Measurements from ENCODE around the gene NDOR1. TPM values are rescaled to one million over a fixed set of nuclear protein-coding genes. Genes with fewer than 3 reads are reported as not detected.
A peak's percentile ranks its signal among the peaks of the same experiment; 100 is the strongest.

NDOR1 gene
- total and polyA plus RNA-seq, 5 donors from 2014 or later = 3.9 to 30.0 (median 5.3) TPM

DNA sequence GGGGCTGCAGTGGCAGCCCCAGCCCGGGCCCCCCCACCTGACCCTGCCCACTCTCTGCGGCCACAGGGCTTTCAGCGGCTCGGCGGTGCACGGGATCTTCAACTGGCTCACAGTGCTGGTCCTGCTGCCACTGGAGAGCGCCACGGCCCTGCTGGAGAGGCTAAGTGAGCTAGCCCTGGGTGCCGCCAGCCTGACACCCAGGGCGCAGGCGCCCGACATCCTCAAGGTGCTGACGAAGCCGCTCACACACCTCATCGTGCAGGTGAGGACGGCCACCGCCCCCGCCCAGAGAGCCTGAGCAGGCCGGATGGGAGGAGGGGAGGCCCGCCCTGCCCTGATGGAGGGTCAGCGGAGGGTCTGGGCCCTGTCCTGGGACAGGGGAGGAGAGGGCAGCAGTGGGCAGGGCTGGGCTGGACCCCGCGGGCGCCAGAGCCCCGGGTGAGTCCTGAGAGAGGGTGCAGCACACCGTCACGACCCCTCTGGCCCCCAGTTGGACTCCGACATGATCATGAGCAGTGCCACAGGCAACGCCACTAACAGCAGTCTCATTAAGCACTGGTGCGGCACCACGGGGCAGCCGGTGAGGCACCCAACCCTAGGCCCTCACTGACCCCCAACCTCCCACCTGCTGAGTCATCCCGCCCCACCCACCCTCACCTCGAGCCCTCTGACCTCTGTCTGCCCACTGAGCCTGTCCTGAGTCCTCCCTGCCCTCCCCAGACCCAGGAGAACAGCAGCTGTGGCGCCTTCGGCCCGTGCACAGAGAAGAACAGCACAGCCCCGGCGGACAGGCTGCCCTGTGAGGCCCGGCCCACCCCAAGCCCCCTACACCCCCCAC lies 27.9 kb downstream of the NDOR1 start:
- H3K4me3 Mint-ChIP-seq = no peak overlapping the region
- no peak overlapping the region for H3K4me3 ChIP-seq (ENCODE audit: low read depth, low read length)
- no peaks in the 10 kb centered on the region for H3K9me3 Mint-ChIP-seq
- no peak overlapping the region for H3K27ac ChIP-seq (ENCODE audit: insufficient read depth, low read length, poor library complexity, severe bottlenecking)
- H3K4me1 Mint-ChIP-seq = peaks cover 0 to 10% (median 0%) of the 10 kb centered on the region in 4 donors
- no peaks in the 10 kb centered on the region for H3K27me3 ChIP-seq (ENCODE audit: control insufficient read depth, insufficient read depth, low read length)
- ATAC-seq (ENCODE audit: low read depth in 2 of 2) (no peak), DNase-seq (no peak)
- no peak overlapping the region for H3K27ac Mint-ChIP-seq
- peaks cover 25% of the 10 kb centered on the region for H3K4me1 ChIP-seq (ENCODE audit: control insufficient read depth, insufficient read depth, low read length, poor library complexity, severe bottlenecking)
- no peaks in the 10 kb centered on the region for H3K36me3 ChIP-seq (ENCODE audit: control insufficient read depth, insufficient read depth, low read length)
- no peaks in the 10 kb centered on the region for H3K36me3 Mint-ChIP-seq
- H3K9me3 ChIP-seq (ENCODE audit: control insufficient read depth in 2 of 2, low read length in 2 of 2) = no peaks in the 10 kb centered on the region
- no peaks in the 10 kb centered on the region for H3K27me3 Mint-ChIP-seq

DNA sequence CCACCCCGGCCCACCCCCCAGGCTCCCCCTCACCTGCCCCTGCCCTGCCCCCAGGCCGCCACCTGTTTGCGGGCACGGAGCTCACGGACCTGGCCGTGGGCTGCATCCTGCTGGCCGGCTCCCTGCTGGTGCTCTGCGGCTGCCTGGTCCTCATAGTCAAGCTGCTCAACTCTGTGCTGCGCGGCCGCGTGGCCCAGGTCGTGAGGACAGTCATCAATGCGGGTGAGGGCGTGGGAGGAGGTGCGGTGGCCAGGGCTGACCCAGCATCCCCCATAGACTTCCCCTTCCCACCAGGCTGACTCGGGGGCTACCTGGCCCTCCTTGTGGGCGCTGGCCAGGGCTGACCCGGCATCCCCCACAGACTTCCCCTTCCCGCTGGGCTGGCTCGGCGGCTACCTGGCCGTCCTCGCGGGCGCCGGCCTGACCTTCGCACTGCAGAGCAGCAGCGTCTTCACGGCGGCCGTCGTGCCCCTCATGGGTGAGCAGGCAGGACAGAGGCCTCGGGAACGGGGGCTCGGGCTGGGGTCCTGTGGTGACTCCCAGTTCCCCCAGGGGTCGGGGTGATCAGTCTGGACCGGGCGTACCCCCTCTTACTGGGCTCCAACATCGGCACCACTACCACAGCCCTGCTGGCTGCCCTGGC lies 28.7 kb downstream of the NDOR1 start:
- Histone ChIP-seq H3K4me3 (ENCODE audit: low read depth, low read length) (no peak overlapping the region), H3K4me1 (ENCODE audit: control insufficient read depth, insufficient read depth, low read length, poor library complexity, severe bottlenecking) (peaks cover 33% of the 10 kb centered on the region), H3K27ac (ENCODE audit: insufficient read depth, low read length, poor library complexity, severe bottlenecking) (no peak overlapping the region), H3K9me3 (ENCODE audit: control insufficient read depth in 2 of 2, low read length in 2 of 2) (no peaks in the 10 kb centered on the region), H3K36me3 (ENCODE audit: control insufficient read depth, insufficient read depth, low read length) (no peaks in the 10 kb centered on the region), H3K27me3 (ENCODE audit: control insufficient read depth, insufficient read depth, low read length) (no peaks in the 10 kb centered on the region)
- no peaks in the 10 kb centered on the region for H3K9me3 Mint-ChIP-seq
- peaks cover 0 to 16% (median 0%) of the 10 kb centered on the region in 4 donors for H3K4me1 Mint-ChIP-seq
- ATAC-seq (ENCODE audit: low read depth in 2 of 2) (no peak), DNase-seq (no peak)
- no peaks in the 10 kb centered on the region for H3K27me3 Mint-ChIP-seq
- no peak overlapping the region for H3K4me3 Mint-ChIP-seq
- no peaks in the 10 kb centered on the region for H3K36me3 Mint-ChIP-seq
- no peak overlapping the region for H3K27ac Mint-ChIP-seq

DNA sequence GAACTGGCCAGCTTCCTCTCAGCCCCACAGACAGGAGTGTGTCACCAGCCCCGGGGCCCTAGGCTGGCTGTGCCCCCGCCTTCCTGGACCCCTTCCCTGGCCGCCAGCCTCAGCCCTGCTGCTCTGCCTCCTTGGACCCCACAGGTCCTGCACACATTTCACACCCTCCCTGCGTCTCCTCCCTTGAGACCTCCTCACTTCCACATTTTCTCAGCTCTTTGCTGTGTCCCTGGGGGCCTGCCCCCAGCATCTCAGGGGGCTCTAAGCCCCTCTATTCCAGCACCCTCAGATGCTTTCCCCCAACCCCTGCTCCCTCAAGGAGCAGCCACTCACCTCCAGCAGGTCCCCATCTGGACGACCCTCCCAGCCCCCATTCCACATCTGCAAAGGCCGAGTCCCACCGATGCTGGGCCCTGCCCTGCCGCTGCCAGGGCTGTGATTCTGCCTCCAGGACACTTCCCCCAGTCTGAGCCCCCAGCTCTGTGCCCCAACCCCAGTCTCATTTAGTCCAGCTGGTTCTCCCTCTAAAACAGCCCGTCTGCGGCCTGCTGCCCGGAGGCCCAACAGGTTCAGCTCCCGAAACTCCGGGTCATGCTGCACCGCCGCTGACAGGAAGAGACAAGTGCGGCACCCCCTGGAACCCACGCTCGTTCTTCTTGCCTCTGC lies 29.4 kb downstream of the NDOR1 start:
- Mint-ChIP-seq H3K4me3 (no peak overlapping the region), H3K9me3 (no peaks in the 10 kb centered on the region), H3K27me3 (no peaks in the 10 kb centered on the region), H3K27ac (no peak overlapping the region), H3K4me1 (peaks cover 0 to 21% (median 3%) of the 10 kb centered on the region in 4 donors), H3K36me3 (no peaks in the 10 kb centered on the region)
- H3K27ac ChIP-seq (ENCODE audit: insufficient read depth, low read length, poor library complexity, severe bottlenecking) = no peak overlapping the region
- DNase-seq (no peak), ATAC-seq (ENCODE audit: low read depth in 2 of 2) (no peak)
- H3K27me3 ChIP-seq (ENCODE audit: control insufficient read depth, insufficient read depth, low read length) = no peaks in the 10 kb centered on the region
- H3K36me3 ChIP-seq (ENCODE audit: control insufficient read depth, insufficient read depth, low read length) = no peaks in the 10 kb centered on the region
- no peaks in the 10 kb centered on the region for H3K9me3 ChIP-seq (ENCODE audit: control insufficient read depth in 2 of 2, low read length in 2 of 2)
- H3K4me1 ChIP-seq (ENCODE audit: control insufficient read depth, insufficient read depth, low read length, poor library complexity, severe bottlenecking) = peaks cover 39% of the 10 kb centered on the region
- no peak overlapping the region for H3K4me3 ChIP-seq (ENCODE audit: low read depth, low read length)

DNA sequence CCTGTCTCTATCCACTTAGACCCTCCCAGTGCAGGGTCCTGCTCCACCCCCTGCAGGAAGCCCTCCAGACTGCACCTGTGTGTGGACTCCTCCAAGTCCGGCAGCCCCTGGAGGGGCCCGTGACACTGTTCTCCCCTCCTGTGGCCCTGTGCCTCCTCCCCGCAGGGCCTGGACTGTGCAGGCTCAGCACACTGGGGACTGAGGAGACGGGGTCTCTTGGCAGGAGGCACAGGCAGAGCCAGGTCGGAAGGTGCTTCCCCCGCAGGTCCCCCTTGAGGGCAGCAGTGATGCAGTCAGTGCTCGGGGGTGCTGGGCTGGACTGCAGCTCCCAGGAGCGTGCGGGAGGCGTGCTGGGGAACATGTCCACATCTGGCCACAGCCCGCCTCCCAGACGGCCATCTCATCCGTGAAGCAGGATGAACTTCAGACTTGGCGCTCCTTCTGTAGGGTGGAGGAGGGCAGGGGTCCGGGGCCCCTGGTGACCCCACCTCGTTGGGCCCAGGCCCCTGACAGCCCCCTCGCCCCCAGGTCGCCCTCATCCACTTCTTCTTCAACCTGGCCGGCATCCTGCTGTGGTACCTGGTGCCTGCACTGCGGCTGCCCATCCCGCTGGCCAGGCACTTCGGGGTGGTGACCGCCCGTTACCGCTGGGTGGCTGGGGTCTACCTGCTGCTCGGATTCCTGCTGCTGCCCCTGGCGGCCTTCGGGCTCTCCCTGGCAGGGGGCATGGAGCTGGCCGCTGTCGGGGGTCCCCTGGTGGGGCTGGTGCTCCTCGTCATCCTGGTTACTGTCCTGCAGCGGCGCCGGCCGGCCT lies 30.1 kb downstream of the NDOR1 start:
- Mint-ChIP-seq H3K36me3 (no peaks in the 10 kb centered on the region), H3K4me1 (peaks cover 0 to 22% (median 4%) of the 10 kb centered on the region in 4 donors), H3K9me3 (no peaks in the 10 kb centered on the region), H3K27ac (no peak overlapping the region), H3K4me3 (peak overlapping the region in 1 of 4 donors; percentile 65), H3K27me3 (no peaks in the 10 kb centered on the region)
- Histone ChIP-seq H3K36me3 (ENCODE audit: control insufficient read depth, insufficient read depth, low read length) (no peaks in the 10 kb centered on the region), H3K4me1 (ENCODE audit: control insufficient read depth, insufficient read depth, low read length, poor library complexity, severe bottlenecking) (peaks cover 45% of the 10 kb centered on the region), H3K27ac (ENCODE audit: insufficient read depth, low read length, poor library complexity, severe bottlenecking) (no peak overlapping the region), H3K9me3 (ENCODE audit: control insufficient read depth in 2 of 2, low read length in 2 of 2) (no peaks in the 10 kb centered on the region), H3K27me3 (ENCODE audit: control insufficient read depth, insufficient read depth, low read length) (no peaks in the 10 kb centered on the region), H3K4me3 (ENCODE audit: low read depth, low read length) (no peak overlapping the region)
- DNase-seq (no peak), ATAC-seq (ENCODE audit: low read depth in 2 of 2) (no peak)

DNA sequence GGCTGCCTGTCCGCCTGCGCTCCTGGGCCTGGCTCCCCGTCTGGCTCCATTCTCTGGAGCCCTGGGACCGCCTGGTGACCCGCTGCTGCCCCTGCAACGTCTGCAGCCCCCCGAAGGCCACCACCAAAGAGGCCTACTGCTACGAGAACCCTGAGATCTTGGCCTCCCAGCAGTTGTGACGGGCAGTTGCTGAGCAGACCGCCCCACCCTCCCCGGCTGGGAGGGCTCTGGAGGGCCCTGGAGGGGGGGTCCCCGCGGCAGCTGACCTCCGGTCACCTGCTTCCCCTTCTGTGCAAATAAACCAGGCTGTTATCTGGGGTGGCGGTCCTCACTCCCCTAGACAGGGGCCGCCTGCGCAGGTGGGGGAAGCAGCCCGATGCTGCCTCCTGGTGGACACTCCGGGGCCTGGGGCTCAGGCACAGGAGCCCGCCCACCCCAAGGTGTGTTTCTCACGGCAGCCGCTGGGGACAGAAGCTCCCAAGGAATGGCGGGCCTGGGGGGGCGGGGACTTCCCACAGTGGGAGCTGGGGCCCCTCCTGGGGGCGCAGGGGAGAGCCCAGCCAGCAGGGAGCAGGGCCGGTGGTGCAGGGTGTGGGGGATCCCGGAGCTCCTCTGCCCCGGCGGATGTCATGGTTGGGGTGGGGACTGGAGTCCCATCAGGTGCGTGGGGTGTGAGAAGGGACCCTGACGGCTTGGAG lies 30.9 kb downstream of the NDOR1 start:
- ATAC-seq (ENCODE audit: low read depth in 2 of 2) = peak; percentile 29 to 33
- no peaks in the 10 kb centered on the region for H3K36me3 ChIP-seq (ENCODE audit: control insufficient read depth, insufficient read depth, low read length)
- Mint-ChIP-seq H3K4me3 (peak overlapping the region in 2 of 4 donors; percentile 25 to 46), H3K4me1 (peaks cover 0 to 26% (median 7%) of the 10 kb centered on the region in 4 donors), H3K27ac (no peak overlapping the region), H3K27me3 (peaks cover 6% of the 10 kb centered on the region), H3K36me3 (no peaks in the 10 kb centered on the region), H3K9me3 (no peaks in the 10 kb centered on the region)
- DNase-seq = peak; percentile 83 to 87 (median 86)
- no peaks in the 10 kb centered on the region for H3K27me3 ChIP-seq (ENCODE audit: control insufficient read depth, insufficient read depth, low read length)
- H3K4me1 ChIP-seq (ENCODE audit: control insufficient read depth, insufficient read depth, low read length, poor library complexity, severe bottlenecking) = peaks cover 45% of the 10 kb centered on the region
- H3K27ac ChIP-seq (ENCODE audit: insufficient read depth, low read length, poor library complexity, severe bottlenecking) = no peak overlapping the region
- H3K4me3 ChIP-seq (ENCODE audit: low read depth, low read length) = no peak overlapping the region
- no peaks in the 10 kb centered on the region for H3K9me3 ChIP-seq (ENCODE audit: control insufficient read depth in 2 of 2, low read length in 2 of 2)

DNA sequence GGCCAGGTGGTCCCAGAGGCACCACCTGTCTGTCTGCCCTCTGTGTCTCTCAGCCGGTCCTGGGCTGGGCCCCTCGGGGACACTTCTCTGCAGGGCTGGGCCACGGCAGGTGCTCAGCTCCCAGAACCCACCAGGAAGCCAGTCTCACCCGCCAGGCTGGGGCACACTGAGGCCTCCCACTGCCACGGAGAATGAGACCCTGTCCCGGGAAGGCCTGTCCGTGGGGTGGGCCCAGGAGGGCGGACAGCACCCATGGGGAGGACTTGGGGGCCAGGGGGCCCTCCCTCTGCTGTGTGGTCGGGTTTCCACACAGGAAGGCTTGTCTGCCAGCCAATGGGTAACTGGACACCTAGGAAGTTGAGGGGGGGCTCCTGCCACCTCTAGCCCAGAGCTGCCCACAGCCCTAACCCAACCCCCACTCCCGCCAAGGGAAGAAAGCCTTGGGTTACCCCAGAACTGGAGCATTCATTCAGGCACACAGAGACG lies 31.5 kb downstream of the NDOR1 start:
- H3K36me3 ChIP-seq (ENCODE audit: control insufficient read depth, insufficient read depth, low read length) = no peaks in the 10 kb centered on the region
- Mint-ChIP-seq H3K4me1 (peaks cover 0 to 26% (median 7%) of the 10 kb centered on the region in 4 donors), H3K9me3 (no peaks in the 10 kb centered on the region), H3K27me3 (peaks cover 6% of the 10 kb centered on the region), H3K27ac (no peak overlapping the region), H3K36me3 (no peaks in the 10 kb centered on the region), H3K4me3 (peak overlapping the region in 1 of 4 donors; percentile 25)
- H3K4me3 ChIP-seq (ENCODE audit: low read depth, low read length) = no peak overlapping the region
- H3K27ac ChIP-seq (ENCODE audit: insufficient read depth, low read length, poor library complexity, severe bottlenecking) = no peak overlapping the region
- H3K9me3 ChIP-seq (ENCODE audit: control insufficient read depth in 2 of 2, low read length in 2 of 2) = no peaks in the 10 kb centered on the region
- H3K27me3 ChIP-seq (ENCODE audit: control insufficient read depth, insufficient read depth, low read length) = no peaks in the 10 kb centered on the region
- ATAC-seq (ENCODE audit: low read depth in 2 of 2) (no peak), DNase-seq (no peak)
- peaks cover 49% of the 10 kb centered on the region for H3K4me1 ChIP-seq (ENCODE audit: control insufficient read depth, insufficient read depth, low read length, poor library complexity, severe bottlenecking)

Measured in CD4-positive, CD25-positive, alpha-beta regulatory T cell (primary cell).